SK-N-MC (cell line): ENCODE measurements around the gene GALNT9.

Experiments
- EZH2 ChIP-seq: fragments of 200-600 bp; sonication (generic); IDR thresholded peaks from one replicate; pipeline ENCODE4 v1.6.1; 2017; ENCODE audit warnings: antibody characterized with exemption
- FOXP2 ChIP-seq: optimal IDR thresholded peaks from 2 replicates; pipeline ENCODE3; 2011; ENCODE audit warnings: mild to moderate bottlenecking, moderate library complexity; ENCODE audit not compliant: insufficient read depth; ENCODE audit errors: extremely low read length, control extremely low read depth
- POLR2AphosphoS5 ChIP-seq: IDR thresholded peaks from 2 replicates; pipeline ENCODE4 v1.6.1; 2012; ENCODE audit warnings: mild to moderate bottlenecking, low read depth, low read length, borderline replicate concordance

DNA sequence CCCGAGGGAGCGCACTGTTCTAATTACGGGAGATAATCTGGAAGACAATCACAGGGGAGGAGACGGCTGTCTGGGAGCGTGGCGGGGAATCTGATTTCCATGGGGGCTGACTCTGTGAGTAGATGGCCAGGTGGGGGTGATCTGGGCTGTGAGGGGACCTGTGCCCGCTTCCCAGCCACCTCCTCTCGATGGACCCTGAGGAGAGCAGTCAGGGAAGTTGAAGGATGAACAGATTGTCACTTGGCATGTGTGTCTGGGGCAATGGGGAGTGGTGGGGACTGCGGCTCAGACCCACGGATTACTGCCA is 22.6 kb downstream of the GALNT9 start:
- TF ChIP-seq FOXP2 (no peak), EZH2 (no peak), POLR2AphosphoS5 (no peak)
